Small intestine (tissue), 7 donors: ENCODE results near the gene SMCP. TPM values are rescaled to one million over a fixed set of nuclear protein-coding genes. Genes with fewer than 3 reads are reported as not detected.

Experiments used
- DNase-seq, 2 donors: peaks; one replicate each; pipeline versions ENCODE4 v3.0.0 to v3.0.0-alpha.2; 2013
- FAIRE-seq: peaks from 2 replicates; lab custom pipeline; 2012; peaks lifted over from hg19 to GRCh38; lab: Jason Lieb, UNC
- H3K27ac ChIP-seq, 3 donors: one replicate each; pipeline ENCODE4 v1.5.1; 2013; ENCODE audit warnings: low read length in 2 of 3, mild to moderate bottlenecking in 2 of 3, control low read depth in 1 of 3, inconsistent platforms in 1 of 3, low read depth in 1 of 3, moderate library complexity in 1 of 3
- H3K27me3 ChIP-seq, 3 donors: one replicate each; pipeline ENCODE4 v1.6.1; 2013; ENCODE audit warnings: low read length in 3 of 3, inconsistent platforms in 1 of 3; ENCODE audit not compliant: control insufficient read depth in 3 of 3, insufficient read depth in 3 of 3
- H3K36me3 ChIP-seq, 3 donors: one replicate each; pipeline ENCODE4 v1.6.1; 2013; ENCODE audit warnings: low read length in 3 of 3, inconsistent platforms in 1 of 3, low read depth in 1 of 3, mild to moderate bottlenecking in 1 of 3, moderate library complexity in 1 of 3; ENCODE audit not compliant: control insufficient read depth in 3 of 3, insufficient read depth in 2 of 3
- H3K4me1 ChIP-seq, 3 donors: one replicate each; pipeline ENCODE4 v1.6.1; 2013; ENCODE audit warnings: low read length in 2 of 3, inconsistent platforms in 1 of 3, low read depth in 1 of 3, mild to moderate bottlenecking in 1 of 3, moderate library complexity in 1 of 3; ENCODE audit not compliant: control insufficient read depth in 3 of 3, insufficient read depth in 2 of 3
- H3K4me3 ChIP-seq, 3 donors: one replicate each; pipeline ENCODE4 v1.5.1; 2013; ENCODE audit warnings: low read length in 3 of 3, control low read depth in 1 of 3, inconsistent platforms in 1 of 3, low read depth in 1 of 3, mild to moderate bottlenecking in 1 of 3, moderate library complexity in 1 of 3
- H3K9me3 ChIP-seq, 2 donors: one replicate each; pipeline ENCODE4 v1.6.1; 2013; ENCODE audit warnings: low read depth in 1 of 2, low read length in 1 of 2; ENCODE audit not compliant: control insufficient read depth in 2 of 2, insufficient read depth in 1 of 2
- WGBS, 3 donors: extraction: QIAGEN DNeasy Blood & Tissue Kit; methylation state at CpG; one replicate each; pipeline ENCODE4 v1.1.7; 2013; 5-methylcytosine and 5-hydroxymethylcytosine counted together
- polyA plus RNA-seq, 4 donors: library from polyadenylated mRNA; stranded (reverse) in 3 of 4; unstranded in 1 of 4; fragments of 200-250 nt in 3 of 4; fragments of 120-200 nt in 1 of 4; gene quantifications; one replicate each; pipeline versions ENCODE4 v1.2.1 to v1.2.3, GENCODE V29; 2013
- donor health status: healthy with polysubstance abuse.
- donor health status: control.
- donor health status: control.
- donor health status: Bipolar disorder and iron deficiency.
- donor health status: healthy.

Gene SMCP
- polyA plus RNA-seq, 4 donors, result not detected

DNA sequence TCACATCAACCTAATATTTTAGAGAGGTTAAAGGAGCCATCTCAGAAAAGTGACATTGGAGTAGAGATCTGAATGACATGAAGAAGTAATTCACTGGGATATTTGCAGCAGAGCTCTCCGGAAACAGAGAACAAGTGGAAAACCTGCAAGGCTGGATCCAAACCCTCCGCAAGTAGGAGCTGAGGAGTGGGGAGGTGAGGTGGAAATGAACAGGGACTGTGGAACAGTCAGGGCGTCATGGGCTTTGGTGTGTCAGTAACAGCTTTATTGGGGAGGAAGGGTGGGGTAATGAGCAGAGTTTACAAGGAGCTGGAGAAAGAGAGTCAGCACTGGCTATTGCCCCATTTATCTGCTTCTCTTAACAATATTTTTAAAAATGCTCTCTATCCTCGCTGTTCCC lies 20.9 kb downstream of the SMCP start:
- H3K27ac ChIP-seq, result no peak overlapping the region
- no peaks in the 10 kb centered on the region for H3K4me1 ChIP-seq
- H3K4me3 ChIP-seq, result no peak overlapping the region
- H3K27me3 ChIP-seq, result peaks cover 0 to 9% (median 0%) of the 10 kb centered on the region in 3 donors
- 77 to 82% (median 82%) methylated on average over 4 of the region's 4 CpGs for WGBS, 3 donors
- H3K36me3 ChIP-seq, result no peaks in the 10 kb centered on the region
- H3K9me3 ChIP-seq, result no peaks in the 10 kb centered on the region
- DNase-seq (no peak), FAIRE-seq (no peak)

DNA sequence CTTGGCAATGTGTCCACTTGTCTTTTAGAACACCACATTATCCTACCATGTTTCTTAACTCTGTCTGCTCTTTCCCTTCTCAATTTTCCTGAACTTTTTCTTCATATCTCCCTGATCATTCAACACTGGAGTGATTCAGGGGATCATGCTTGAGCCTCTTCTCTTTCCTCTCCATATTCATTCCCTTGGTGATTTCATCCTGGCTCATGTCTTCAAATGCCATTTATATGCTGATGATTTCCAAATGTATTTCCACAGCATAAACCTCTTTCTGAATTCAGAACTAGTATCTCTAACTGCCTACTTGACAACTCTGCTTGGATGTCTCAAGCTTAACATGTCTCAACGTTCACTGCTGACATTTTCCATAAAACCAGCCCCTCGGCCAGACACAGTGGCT lies 21.8 kb downstream of the SMCP start:
- Histone ChIP-seq H3K9me3 (no peaks in the 10 kb centered on the region), H3K4me1 (no peaks in the 10 kb centered on the region), H3K36me3 (no peaks in the 10 kb centered on the region), H3K27ac (no peak overlapping the region), H3K27me3 (peaks cover 0 to 11% (median 0%) of the 10 kb centered on the region in 3 donors), H3K4me3 (no peak overlapping the region)
- no peak for DNase-seq
- WGBS, 3 donors, result 68 to 76% (median 74%) methylated on average over 2 of the region's 2 CpGs
- no peak for FAIRE-seq

DNA sequence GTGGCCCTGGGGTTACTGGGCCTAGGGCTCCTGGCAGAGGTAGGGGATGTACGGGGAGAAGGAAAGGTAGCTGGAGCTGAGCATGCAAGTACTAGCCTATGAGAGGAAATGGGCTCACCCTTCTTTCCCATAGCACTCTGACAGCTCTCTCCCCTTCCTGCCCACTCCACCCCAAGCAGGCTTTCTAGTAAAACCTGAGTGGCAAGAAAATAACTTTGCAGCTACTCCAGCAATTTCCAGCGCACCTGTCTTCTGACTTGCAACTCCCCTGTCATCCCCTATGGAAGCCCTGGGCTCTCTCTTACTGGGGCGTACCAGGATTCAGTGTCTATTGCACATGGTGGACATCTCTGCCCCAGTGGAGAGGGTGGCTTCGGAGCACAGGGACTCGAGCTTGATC lies 23.5 kb downstream of the SMCP start:
- peaks cover 0 to 13% (median 0%) of the 10 kb centered on the region in 3 donors for H3K27me3 ChIP-seq
- FAIRE-seq (no peak), DNase-seq (no peak)
- 75 to 76% (median 76%) methylated on average over 5 of the region's 5 CpGs for WGBS, 3 donors
- no peaks in the 10 kb centered on the region for H3K4me1 ChIP-seq
- no peaks in the 10 kb centered on the region for H3K9me3 ChIP-seq
- no peak overlapping the region for H3K4me3 ChIP-seq
- no peak overlapping the region for H3K27ac ChIP-seq
- no peaks in the 10 kb centered on the region for H3K36me3 ChIP-seq

DNA sequence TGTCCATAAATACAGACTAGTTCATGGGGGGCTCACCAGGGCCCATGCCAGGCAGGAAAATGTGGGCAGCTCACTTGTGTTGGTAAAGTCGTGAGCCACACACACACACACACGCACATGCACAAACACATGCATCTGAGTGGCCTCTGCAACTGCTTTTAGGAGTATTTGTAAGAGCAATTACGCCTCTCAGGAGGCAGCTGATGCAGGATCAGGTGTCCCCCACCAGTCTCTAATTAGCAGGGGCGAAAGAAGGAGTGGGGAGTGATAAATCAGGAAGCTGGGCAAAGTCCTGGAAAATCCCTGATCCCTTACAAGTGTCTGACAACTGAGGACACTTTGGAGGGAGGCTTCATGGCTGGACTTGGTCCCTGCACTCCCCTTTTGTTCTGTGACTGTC lies 24.5 kb downstream of the SMCP start:
- Histone ChIP-seq H3K27ac (no peak overlapping the region), H3K27me3 (peaks cover 0 to 9% (median 0%) of the 10 kb centered on the region in 3 donors), H3K9me3 (no peaks in the 10 kb centered on the region), H3K4me3 (no peak overlapping the region), H3K4me1 (no peaks in the 10 kb centered on the region), H3K36me3 (no peaks in the 10 kb centered on the region)
- 28 to 49% (median 43%) methylated on average over 4 of the region's 4 CpGs for WGBS, 3 donors
- DNase-seq (peak in 1 of 2 donors; percentile 53), FAIRE-seq (no peak)

DNA sequence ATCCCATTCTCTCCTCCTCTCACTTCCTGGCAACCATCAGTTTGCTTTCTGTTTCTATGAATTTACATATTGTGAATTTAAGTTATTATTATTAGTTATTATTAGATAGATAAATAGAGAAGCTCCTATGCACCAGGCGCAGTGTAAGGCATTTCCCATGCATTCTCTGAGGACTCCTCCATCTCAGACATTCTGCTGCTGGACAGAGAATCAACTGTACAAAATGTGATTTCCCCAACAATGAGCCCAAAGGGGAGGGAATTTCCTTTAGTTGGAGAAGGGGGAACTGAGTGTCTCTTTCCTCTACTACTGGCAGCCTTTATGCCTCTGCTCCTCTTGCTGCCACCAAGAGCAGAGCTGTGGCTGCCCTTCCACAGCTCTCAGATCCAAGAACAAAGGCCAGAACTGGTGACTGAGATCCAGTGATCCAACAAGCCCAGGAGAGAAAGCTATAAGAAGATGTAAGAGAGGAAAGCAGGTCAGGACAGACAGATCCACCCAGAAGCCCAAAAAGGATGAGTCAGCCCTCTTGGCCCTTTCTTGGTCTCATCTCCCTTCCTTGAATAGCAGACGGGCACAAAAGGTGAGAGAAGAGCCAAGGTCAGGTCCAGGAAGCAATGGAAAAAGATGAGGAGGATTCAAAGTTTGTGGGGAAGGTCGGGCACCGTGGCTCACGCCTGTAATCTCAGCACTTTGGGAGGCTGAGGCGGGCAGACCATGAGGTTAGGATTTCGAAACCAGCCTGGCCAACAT lies 26.7 kb downstream of the SMCP start:
- no peaks in the 10 kb centered on the region for H3K4me1 ChIP-seq
- H3K9me3 ChIP-seq, result no peaks in the 10 kb centered on the region
- peaks cover 0 to 9% (median 0%) of the 10 kb centered on the region in 3 donors for H3K27me3 ChIP-seq
- H3K27ac ChIP-seq, result no peak overlapping the region
- no peaks in the 10 kb centered on the region for H3K36me3 ChIP-seq
- DNase-seq (no peak), FAIRE-seq (no peak)
- H3K4me3 ChIP-seq, result no peak overlapping the region
- 66 to 82% (median 76%) methylated on average over 7 of the region's 7 CpGs for WGBS, 3 donors

DNA sequence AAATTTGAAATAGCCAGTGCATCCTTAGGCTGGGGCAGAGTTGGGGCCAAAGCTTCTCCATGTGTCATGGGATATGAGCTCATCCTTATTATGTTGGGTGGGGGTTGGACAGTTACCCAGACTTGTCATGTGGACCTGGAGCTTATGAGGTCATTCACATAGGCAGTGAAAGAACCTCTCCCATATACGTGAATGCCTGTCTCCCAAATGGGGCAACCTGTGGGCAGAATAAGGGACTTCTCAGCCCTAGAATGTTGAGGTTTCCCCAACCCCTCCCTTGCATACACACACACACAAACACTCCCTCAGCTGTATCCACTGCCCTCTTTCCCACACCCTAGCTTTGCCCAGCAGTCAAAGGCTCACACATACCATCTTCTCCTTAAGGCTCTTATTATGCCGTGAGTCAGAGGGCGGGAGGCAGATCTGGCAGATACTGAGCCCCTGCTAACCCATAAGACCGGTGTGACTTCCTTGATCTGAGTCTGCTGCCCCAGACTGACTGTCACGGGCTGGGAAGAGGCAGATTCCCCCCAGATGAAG lies 28.0 kb downstream of the SMCP start:
- H3K4me1 ChIP-seq, result no peaks in the 10 kb centered on the region
- DNase-seq, result peak in 1 of 2 donors; percentile 11
- H3K9me3 ChIP-seq, result no peaks in the 10 kb centered on the region
- no peaks in the 10 kb centered on the region for H3K36me3 ChIP-seq
- FAIRE-seq, result no peak
- H3K27ac ChIP-seq, result no peak overlapping the region
- peaks cover 0 to 9% (median 0%) of the 10 kb centered on the region in 3 donors for H3K27me3 ChIP-seq
- WGBS, 3 donors, result 20 to 43% (median 26%) methylated on average over 5 of the region's 5 CpGs
- H3K4me3 ChIP-seq, result no peak overlapping the region

DNA sequence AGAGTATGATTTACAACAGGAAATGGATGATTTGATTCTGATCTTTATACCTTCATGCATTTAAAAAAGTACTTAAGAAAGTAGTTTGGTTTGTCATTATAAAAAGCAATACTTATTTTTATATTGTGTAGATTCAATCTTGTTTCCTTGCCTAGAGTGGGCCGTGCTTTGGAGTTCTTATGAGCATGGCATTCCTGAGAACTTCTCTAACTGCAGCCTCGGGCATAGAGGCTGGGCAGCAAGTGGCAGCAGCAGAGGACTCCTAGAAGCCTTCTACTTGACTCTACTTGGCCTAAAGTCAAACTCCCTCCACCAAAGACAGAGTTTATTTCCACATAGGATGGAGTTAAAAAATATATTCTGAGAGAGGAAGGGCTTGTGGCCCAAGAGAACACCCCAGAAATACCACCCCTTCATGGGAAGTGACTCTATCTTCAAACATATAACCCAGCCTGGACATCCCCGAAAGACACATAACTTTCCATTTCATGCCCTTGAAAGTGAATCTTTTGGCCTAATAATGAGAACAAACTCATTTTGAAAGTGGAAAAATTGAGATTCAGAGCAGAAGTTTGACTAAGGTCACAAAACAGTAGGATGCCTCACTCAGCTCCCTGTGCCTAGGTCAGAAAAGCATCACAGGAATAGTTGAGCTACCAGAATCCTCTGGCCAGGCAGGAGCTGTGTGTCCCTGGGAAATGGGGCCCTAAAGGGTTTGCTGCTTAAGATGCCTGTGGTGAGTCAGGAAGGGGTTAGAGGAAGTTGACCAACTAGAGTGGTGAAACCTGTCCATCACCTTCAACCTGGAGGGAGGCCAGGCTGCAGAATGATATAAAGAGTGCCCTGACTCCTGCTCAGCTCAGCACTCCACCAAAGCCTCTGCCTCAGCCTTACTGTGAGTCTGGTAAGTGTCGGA lies 29.8 kb downstream of the SMCP start, which contains the start of gene IVL:
Gene IVL (plus strand): TSS at position 861 of the 916 bp plus-strand sequence. CDS start 1,252 bp downstream, outside the sequence.
- no peak for DNase-seq
- Histone ChIP-seq H3K9me3 (no peaks in the 10 kb centered on the region), H3K4me3 (no peak within 1 kb of the TSS), H3K4me1 (no peaks in the 10 kb centered on the region), H3K36me3 (no peaks in the 10 kb centered on the region), H3K27ac (no peak within 1 kb of the TSS), H3K27me3 (peaks cover 0 to 9% (median 0%) of the 10 kb centered on the region in 3 donors)
- WGBS, 3 donors, result 72 to 76% (median 72%) methylated on average over 4 of the region's 4 CpGs
- FAIRE-seq, result no peak

DNA sequence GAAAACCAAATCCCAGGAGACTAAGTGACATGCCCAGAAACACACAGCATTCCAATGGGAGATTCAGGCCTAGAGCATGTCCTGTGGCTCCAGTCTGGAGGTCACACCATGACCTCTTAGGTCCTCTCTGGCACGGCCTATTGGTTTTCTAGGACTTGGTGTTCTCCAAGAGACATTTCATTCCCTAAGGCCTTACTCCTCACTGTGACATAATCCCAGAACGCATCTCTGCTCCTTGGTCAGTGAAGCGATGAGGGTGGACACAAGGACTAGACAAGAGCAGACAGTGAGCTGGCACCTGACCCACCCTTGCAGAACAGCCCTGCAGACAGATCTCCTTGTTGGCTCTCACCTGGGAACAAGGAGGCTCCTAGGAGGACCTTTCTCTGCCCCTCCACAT lies 31.1 kb downstream of the SMCP start:
- no peaks in the 10 kb centered on the region for H3K4me1 ChIP-seq
- H3K27ac ChIP-seq, result no peak overlapping the region
- WGBS, 3 donors, result 86 to 88% (median 87%) methylated on average over 3 of the region's 3 CpGs
- H3K36me3 ChIP-seq, result no peaks in the 10 kb centered on the region
- H3K27me3 ChIP-seq, result peaks cover 0 to 6% (median 0%) of the 10 kb centered on the region in 3 donors
- no peak overlapping the region for H3K4me3 ChIP-seq
- H3K9me3 ChIP-seq, result no peaks in the 10 kb centered on the region
- DNase-seq (no peak), FAIRE-seq (no peak)
